GM18511 (cell line): ENCODE measurements around the gene OR2T6.
"Not testable (repeated sequence)": the region's sequence is repeated elsewhere in the genome, so short reads cannot be mapped to it uniquely, and the experiment has no call there.

Experiments
- ATAC-seq: cut with Tn5 transposase; IDR thresholded peaks from one replicate; pipeline ENCODE4 v1.9.1; 2021; ENCODE audit warnings: mild to moderate bottlenecking, moderate library complexity; ENCODE audit not compliant: unreplicated experiment

Gene OR2T6

DNA sequence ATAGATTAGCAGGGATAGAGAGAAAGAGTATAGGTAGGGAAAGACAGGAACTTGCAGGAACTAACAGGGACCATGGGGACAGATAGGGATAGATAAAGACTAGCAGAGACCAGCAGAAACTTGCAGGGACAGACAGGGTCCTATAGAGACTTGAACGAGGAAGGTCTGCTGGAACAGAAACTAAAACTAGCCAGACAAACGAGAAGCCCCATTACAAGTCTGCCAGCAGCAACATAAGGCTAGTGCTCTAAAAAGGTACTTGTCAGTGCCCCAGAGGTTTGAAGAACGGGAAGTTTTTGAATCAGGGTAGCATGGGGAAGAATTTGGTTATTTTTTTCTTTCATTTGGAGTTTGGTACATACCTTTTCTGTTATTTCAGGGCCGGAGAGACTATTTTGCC is 56.7 kb downstream of the OR2T6 start:
- ATAC-seq, result not testable (repeated sequence)

DNA sequence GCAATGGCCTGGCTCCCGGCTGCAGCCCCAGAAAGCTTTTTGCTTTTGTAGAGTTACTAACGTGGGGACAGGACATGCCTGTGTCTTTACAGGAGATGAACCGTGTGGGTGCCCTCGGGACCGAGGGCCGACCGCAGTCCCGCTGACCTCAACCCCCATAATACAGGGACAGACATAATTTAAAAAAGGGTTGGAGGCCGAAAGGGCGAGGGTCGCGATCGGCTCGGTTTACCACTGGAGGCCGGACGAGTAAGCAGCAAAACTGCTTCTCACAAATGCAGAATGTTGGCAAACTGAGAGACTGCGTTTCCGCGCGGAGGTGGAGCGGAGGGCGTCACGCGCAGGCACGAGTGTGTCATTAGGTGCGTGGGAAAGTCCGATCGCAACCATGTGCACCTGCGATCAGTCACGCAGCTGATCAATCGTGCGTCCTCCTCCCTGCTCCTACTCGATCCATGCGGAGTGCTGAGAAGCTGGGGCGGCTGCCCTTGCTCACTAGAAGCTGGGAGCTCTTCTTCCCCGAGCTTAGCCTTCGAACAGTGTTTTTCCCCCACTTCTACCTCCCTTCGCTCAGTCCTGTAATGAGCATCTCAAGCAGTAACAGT is 58.4 kb downstream of the OR2T6 start:
- not testable (repeated sequence) for ATAC-seq

DNA sequence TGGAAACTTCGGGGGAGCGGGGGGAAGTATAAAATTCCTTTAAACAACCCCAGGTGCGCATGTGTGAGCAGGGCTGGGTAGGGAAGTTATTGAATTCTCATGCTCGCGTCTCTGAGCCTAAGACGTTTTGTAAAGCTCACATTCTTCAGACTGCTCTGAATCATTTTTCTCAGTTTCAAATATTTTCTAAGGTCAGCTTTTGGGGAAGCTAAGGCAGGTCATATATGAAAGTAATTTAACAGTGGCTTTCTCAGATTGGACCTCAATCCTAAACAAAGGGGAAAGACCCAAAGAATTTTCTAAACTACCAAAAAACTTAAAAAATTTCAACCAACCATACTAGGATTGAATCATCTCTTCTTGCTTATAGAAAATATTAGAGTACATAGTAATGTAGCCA is 59.4 kb downstream of the OR2T6 start:
- ATAC-seq, result peak; percentile 41

DNA sequence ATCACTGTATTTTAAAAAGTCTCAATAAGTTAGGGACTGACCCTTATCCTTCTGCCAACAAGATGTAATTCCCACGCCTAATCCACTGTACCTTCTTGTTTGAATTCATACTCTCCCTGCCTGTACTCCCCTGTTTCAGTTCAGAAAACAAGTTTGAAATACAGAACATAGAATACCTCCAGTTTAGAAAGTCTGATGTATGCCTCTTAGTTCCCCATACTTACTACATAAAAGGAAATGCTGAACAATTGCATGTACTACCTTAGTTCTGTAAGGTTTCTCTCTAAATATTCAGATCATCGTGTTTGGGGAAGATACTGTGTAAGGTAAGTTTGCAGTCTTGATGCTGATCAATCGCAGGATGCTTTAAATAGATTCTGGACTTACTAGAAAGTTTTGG is 60.8 kb downstream of the OR2T6 start:
- peak; percentile 75 for ATAC-seq

DNA sequence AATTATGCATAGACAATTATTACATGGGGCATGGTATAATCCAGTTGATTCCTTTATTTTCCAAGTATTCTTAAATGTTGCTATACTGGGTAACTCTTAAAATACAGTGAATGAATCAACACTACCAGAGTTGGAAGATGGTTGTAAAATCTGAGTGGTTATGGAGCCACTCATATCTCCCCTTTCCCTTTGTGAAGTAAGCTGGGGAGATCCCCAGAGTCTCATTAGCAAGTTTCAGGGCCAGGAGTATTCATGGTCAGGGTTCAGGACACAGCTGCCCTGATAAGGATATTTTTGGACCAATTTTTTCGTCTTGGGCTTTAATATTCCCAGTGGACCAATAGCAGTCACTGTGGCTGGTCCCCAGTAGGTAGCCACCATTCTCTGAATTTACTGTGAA is 63.1 kb downstream of the OR2T6 start:
- not testable (repeated sequence) for ATAC-seq

DNA sequence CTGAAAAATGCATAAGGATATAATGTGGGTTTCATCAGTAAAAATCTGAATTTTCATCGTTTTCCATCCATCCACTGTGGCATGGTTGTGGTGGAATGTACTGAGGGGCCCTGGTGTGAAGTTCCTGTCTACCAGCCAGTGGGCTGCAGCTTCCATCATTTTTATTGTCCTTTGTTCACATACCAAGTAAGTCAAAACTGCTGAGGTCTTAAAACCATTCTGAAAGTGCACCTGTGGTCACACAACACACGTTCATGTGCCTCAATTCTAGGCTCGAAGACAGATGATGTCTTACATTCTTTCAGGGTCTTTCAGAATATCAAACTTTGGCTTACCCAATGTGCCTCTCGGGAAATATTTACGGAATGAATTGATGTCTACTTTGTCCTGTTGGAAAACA is 63.7 kb downstream of the OR2T6 start:
- ATAC-seq, result not testable (repeated sequence)
